ENCODE measurements around the gene SLC16A7. TPM values are rescaled to one million over a fixed set of nuclear protein-coding genes. Genes with fewer than 3 reads are reported as not detected.

Gene SLC16A7
- total RNA-seq, 1 donor from 2014 or later: 4.3 TPM

DNA sequence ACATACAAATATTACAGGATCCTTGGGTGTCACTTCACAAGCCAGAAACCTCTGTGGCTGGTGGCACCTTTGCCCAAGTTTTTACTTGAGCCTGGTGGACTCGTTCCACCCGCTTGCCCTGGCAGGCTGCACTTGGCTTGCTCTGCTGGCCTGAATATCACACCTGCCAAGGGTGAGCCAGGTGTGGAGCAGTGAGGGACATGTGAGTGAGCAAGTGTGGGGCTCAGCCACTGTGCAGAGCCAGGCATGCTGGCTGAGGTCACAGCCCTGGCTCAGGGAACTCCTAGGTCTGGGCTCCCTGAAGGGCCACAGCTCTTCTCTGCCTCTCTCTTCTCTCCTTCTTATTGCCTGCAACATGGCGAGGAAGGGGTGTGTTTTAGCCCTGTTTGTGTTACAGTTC is 82.0 kb downstream of the SLC16A7 start:
- Mint-ChIP-seq H3K27ac (no peak overlapping the region), H3K4me3 (no peak overlapping the region), H3K27me3 (ENCODE audit: low read depth) (no peaks in the 10 kb centered on the region), H3K36me3 (no peaks in the 10 kb centered on the region), H3K4me1 (no peaks in the 10 kb centered on the region), H3K9me3 (no peaks in the 10 kb centered on the region)
- TF ChIP-seq, protein P1, sequence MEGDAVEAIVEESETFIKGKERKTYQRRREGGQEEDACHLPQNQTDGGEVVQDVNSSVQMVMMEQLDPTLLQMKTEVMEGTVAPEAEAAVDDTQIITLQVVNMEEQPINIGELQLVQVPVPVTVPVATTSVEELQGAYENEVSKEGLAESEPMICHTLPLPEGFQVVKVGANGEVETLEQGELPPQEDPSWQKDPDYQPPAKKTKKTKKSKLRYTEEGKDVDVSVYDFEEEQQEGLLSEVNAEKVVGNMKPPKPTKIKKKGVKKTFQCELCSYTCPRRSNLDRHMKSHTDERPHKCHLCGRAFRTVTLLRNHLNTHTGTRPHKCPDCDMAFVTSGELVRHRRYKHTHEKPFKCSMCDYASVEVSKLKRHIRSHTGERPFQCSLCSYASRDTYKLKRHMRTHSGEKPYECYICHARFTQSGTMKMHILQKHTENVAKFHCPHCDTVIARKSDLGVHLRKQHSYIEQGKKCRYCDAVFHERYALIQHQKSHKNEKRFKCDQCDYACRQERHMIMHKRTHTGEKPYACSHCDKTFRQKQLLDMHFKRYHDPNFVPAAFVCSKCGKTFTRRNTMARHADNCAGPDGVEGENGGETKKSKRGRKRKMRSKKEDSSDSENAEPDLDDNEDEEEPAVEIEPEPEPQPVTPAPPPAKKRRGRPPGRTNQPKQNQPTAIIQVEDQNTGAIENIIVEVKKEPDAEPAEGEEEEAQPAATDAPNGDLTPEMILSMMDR (IDR thresholded peaks at IDR 0.05; ENCODE audit: unreplicated experiment): no peak
- DNase-seq (ENCODE audit: low spot score in 2 of 2, unreplicated experiment in 2 of 2): no peak

DNA sequence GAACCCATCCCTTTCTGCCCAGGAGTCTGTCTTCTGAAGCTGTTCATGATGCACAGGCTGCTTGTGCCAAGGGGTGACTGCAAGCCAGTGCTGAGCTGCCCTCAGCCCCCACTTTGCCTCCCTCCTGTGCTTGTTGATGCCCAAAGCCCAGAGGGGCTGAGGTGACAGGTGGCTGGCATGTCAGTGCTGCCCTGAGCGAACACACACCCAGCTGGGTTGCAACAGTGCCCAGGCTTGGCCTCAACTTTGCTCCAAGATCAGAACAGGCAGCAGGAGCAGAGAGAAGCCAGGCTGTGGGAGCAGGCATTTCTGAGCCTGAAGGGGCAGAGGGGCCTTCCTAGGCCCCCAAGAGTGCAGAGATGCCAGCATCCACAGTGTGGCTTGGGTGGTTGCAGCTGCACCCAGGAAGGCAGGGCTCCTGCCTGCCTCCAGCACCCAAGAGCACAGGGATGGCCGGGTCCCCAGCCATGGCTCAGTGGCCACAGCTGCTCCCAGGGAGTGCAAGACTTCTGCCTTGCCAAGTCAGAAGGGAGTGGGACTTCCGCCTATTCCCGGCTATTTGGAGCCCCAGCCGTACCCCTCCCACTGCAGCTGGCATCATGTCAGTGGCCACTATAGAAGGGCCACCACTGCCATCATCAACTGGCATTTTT is 83.1 kb downstream of the SLC16A7 start:
- TF ChIP-seq, protein P1 (IDR thresholded peaks at IDR 0.05; ENCODE audit: unreplicated experiment): no peak

DNA sequence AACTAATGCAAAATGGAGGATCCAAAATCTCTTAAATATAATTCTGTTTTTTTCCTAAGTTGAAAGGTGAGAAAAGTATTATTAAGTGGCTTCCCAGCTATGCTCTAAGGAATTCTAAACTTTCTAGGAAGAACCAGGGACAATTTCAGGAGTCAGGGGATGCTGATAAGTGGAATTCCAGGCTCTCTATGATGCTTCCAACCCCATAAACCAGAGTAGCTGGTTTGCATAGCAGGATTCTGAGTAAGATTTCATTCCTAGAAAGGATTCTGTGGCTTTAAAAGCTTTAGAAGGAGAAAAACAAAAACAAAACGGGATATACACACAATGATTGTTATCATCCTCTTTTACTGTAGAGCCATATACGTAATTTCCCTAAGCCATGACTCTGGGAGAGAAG is 93.9 kb downstream of the SLC16A7 start:
- Mint-ChIP-seq H3K36me3 (no peaks in the 10 kb centered on the region), H3K27ac (no peak overlapping the region), H3K4me3 (no peak overlapping the region)

More for the DNA sequence above, 83.1 kb downstream of the SLC16A7 start:
- H3K4me1 Mint-ChIP-seq: no peaks in the 10 kb centered on the region
- H3K36me3 Mint-ChIP-seq: no peaks in the 10 kb centered on the region
- DNase-seq (ENCODE audit: low spot score in 2 of 2, unreplicated experiment in 2 of 2): no peak
- no peak overlapping the region for H3K27ac Mint-ChIP-seq
- H3K4me3 Mint-ChIP-seq: no peak overlapping the region
- H3K9me3 Mint-ChIP-seq: no peaks in the 10 kb centered on the region
- no peaks in the 10 kb centered on the region for H3K27me3 Mint-ChIP-seq (ENCODE audit: low read depth)

DNA sequence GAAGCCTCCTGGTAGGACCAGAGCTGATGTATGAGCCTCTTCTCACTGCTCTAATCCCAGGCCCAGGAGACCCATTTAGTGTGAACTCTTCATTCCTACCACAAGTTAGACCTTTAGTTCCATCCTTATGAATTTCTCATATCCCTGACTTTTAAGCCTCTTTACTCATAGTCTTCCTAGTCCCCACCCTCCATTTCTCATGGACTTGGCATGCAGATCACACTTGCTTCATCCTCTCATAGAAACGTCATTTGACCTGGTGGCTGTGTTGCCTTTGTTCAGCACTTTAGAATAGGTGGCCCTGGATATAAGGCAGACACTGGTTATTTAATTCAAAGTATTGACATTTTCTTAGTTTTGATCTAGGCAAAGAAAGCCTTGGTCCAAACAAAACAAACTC is 99.5 kb downstream of the SLC16A7 start:
- no peak overlapping the region for H3K4me3 Mint-ChIP-seq
- peaks cover 4% of the 10 kb centered on the region for H3K4me1 Mint-ChIP-seq
- DNase-seq (ENCODE audit: low spot score in 2 of 2, unreplicated experiment in 2 of 2): no peak
- no peaks in the 10 kb centered on the region for H3K36me3 Mint-ChIP-seq
- no peaks in the 10 kb centered on the region for H3K27me3 Mint-ChIP-seq (ENCODE audit: low read depth)
- peaks cover 8% of the 10 kb centered on the region for H3K9me3 Mint-ChIP-seq
- H3K27ac Mint-ChIP-seq: no peak overlapping the region
- TF ChIP-seq, protein P1 (IDR thresholded peaks at IDR 0.05; ENCODE audit: unreplicated experiment): no peak

More for the DNA sequence above, 93.9 kb downstream of the SLC16A7 start:
- no peaks in the 10 kb centered on the region for H3K4me1 Mint-ChIP-seq
- no peak for DNase-seq (ENCODE audit: low spot score in 2 of 2, unreplicated experiment in 2 of 2)
- peaks cover 8% of the 10 kb centered on the region for H3K9me3 Mint-ChIP-seq
- no peaks in the 10 kb centered on the region for H3K27me3 Mint-ChIP-seq (ENCODE audit: low read depth)
- TF ChIP-seq, protein P1 (IDR thresholded peaks at IDR 0.05; ENCODE audit: unreplicated experiment): no peak

DNA sequence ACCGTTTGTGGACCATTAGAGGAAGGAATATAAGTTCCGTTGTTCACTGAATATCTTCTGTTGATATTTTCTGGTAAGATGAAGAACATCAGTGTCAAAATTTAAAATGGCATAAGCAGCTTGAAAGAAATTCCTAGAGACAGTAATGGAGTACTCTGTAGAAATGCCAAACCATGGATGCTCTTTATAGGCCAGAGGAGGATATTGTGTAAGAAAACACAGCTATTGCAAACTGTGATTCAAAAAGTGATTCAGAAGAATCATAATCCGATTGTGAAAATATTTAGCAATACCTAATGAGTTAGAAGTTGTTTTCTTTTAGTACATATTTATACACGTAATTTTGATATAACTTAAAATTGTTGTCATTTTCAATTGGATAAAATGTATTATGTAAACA is 102.8 kb downstream of the SLC16A7 start:
- TF ChIP-seq, protein P1 (IDR thresholded peaks at IDR 0.05; ENCODE audit: unreplicated experiment): no peak
- H3K4me1 Mint-ChIP-seq: peaks cover 4% of the 10 kb centered on the region
- H3K9me3 Mint-ChIP-seq: no peaks in the 10 kb centered on the region
- no peak overlapping the region for H3K4me3 Mint-ChIP-seq
- no peak for DNase-seq (ENCODE audit: low spot score in 2 of 2, unreplicated experiment in 2 of 2)
- no peak overlapping the region for H3K27ac Mint-ChIP-seq
- H3K27me3 Mint-ChIP-seq (ENCODE audit: low read depth): no peaks in the 10 kb centered on the region
- no peaks in the 10 kb centered on the region for H3K36me3 Mint-ChIP-seq

Data from mesothelial cell of epicardium (in vitro differentiated cells).